Epithelial cell of prostate (primary cell): ENCODE measurements around the gene LRCH1.

Source experiments
- DNase-seq: peaks from one replicate; pipeline ENCODE4 v3.0.0-alpha.2; 2011; ENCODE audit warnings: low read depth, low spot score
- H3K27ac ChIP-seq: fragments of 450-650 bp; 2 replicates; pipeline ENCODE4 v1.5.1; 2017; ENCODE audit warnings: mild to moderate bottlenecking

Gene LRCH1

DNA sequence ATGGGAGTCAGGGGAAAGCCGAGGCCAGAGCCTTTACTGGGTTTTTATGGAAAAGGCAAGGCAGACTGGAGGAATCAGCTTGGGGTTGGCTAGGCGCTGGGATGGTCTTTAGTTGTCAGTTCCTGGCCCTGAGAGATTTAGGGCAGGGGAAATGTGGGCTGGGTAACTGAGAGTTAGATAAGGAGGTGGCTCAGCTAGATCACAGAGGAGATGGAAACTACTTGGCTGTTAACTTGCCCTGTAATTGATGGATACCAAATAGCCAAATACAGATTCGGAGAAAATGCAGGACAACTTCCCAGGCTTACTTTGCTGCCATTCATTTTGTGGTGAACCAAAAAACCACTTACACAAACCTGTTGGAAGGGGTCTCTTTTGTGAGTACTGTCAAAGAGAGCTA is 54.0 kb downstream of the LRCH1 start:
- peak overlapping the region; percentile 54 for H3K27ac ChIP-seq
- DNase-seq, result no peak

DNA sequence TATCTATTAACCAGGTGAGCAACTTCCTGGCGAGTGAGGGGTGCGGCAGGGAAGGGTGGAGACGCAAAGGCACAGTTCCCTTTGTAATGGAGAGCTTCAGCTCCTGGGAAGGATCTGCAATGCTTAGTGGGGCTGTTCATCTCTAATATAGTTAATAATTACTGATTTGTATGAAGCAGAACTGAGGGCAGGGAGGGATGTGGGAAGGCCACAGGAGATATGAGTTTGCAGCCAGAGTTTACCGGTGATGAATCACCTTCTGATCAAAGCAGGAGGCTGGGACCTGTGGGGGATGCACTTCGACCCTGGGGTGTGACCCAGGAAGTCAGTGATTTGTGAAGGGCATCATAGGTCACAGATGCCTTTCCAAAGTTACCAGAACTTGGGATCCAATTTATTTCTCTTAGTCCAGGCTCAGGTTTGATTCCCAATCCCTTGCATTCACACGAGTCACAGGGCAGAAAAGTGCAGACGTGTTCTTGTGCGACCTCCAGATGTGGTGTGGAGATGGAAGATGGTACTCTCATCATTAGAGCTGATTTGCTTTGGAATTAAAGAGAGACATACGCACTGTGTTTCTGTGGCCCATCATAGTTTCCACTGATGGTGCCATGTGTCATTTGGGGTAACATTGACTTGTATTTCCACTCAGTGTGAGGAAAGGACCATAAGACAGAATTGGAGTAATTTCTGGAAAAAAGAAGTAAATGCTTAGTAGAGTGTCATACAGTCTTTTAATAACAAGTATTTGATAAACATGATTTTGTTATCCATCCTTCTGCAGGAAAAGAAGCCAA is 55.0 kb downstream of the LRCH1 start:
- H3K27ac ChIP-seq, result peak overlapping the region; percentile 54
- DNase-seq, result no peak

DNA sequence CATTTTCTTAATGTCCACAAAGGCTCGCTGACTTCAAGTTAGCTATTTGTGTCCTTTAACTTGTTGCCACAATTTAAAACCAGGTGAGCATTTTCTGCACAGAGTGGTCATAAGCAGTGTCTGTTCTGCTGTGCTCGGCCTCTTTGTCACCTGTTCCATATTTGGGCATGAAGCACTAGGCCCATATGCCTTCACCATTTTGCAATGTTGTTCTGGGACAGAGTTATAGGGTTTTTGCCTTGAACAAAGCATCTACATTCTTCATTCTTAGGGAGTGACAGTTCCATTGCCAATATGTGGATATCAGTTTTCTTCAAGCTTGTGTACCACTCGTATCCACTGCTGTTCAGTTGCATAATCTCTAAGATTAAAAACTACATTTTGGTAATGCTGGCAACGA is 56.1 kb downstream of the LRCH1 start:
- H3K27ac ChIP-seq, result no peak overlapping the region
- no peak for DNase-seq

DNA sequence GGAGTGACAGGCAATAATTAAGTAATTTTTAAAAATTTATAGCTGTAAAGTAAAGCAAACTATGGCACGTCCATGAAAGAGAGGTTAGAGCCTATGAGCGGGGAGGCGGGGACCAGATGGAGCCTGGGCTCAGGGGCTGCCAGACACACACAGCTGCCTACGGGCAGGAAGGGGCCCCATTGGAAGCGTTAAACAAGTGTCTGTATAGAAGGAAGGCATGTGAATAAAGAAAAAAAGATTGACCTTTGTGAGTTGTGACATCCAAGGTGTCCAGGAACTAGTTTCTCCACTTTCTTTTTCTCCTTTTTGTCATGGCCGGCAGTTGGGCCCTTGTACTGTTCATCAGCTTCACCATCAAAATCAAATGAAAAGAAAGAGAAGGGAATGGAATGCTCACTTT is 56.8 kb downstream of the LRCH1 start:
- H3K27ac ChIP-seq, result no peak overlapping the region
- DNase-seq, result no peak

DNA sequence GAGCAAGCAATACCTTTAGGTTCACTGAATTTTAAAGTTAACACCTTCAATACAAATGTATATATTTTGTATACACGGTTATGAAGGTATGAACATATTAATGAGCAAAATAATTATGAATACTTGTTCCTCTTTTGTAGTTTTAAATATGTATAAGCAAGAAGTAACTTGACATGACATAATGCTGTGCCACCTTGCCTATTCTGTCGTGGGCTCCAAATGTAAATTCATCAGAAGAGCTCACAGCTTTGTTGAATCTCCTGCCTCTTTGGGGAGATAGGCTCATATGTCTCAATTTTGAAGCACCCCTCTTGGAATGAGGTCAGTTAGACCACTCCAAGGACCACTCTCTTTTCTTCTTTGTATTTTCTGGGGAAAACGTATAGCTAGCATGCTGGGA is 59.3 kb downstream of the LRCH1 start:
- DNase-seq, result no peak
- no peak overlapping the region for H3K27ac ChIP-seq

DNA sequence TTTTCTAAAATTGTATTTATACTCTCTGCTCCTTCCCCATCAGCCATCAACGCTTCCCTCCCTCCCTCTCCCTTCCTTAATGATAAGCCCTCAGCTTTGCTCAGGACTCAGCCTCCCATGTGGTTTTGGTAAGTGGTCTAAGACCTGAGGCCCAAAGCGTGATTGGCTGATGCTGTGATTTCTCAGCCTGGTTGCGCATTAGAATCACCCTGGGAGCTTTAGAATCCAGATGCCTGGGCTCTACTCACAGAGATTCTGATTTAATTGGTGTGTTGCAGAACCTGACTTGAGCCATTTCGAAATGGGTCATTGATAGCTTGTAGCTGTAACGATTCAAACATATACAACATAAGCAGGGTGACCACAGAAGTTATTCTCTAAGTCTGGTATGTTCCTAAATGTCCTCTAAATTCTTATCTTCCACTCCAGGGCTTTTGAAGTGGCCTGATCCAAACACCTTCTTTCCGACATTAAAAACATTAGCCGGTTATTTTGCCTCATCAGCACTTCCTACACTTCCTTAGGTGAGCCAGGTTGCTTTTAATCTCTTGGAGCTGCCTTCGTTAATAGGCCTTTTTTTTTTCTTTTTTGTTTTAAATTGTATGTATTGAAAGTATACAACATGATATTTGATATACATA is 60.6 kb downstream of the LRCH1 start:
- DNase-seq, result no peak
- no peak overlapping the region for H3K27ac ChIP-seq

DNA sequence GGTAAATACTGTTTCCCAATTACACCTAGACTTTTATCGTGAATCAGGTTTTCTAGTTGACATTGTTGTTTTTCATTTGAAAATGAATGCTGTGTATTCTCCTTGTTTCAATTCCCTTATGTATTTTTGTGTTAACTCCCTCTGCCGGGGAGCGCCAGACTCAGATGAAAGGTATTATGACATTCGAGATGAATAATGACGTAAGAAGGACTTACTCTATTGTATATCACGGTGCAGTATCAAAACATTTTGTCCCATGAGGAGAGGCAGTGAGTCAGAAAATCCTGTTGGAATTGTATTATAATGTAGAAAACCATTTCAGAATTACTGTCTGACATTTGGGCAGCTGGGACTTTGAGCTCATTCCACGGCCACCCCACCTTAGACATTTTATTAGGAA is 61.6 kb downstream of the LRCH1 start:
- DNase-seq, result no peak
- H3K27ac ChIP-seq, result no peak overlapping the region

DNA sequence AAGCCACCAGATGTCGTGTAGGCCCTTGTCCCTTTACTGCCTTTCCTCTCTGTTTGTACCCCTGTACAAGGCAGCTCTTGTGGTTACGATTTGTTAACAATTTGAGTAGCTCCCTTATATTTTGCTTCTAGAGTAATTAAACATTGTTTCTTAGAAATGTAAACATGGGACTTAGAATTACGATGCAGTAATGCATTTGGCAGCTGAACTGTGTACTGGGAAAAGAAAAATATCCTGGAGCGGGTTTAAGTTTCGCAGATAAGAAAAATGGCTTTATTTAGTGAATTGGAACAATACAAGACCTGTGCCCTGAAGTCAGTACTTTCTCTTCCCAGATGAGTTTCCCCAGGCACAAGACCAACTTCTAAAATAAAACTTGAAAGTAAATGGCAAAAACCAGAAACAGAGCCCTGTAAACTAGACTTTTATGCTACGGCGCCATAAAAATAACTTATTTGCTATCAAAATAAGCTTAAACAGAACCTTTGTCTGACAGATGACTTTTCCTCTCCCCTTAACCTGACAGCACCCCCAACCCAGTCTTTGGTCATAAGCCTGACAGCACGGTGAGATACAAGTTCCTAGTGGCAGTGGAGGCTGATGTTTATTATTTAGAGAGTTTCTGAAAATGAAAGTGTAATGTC is 63.0 kb downstream of the LRCH1 start:
- no peak overlapping the region for H3K27ac ChIP-seq
- DNase-seq, result no peak

DNA sequence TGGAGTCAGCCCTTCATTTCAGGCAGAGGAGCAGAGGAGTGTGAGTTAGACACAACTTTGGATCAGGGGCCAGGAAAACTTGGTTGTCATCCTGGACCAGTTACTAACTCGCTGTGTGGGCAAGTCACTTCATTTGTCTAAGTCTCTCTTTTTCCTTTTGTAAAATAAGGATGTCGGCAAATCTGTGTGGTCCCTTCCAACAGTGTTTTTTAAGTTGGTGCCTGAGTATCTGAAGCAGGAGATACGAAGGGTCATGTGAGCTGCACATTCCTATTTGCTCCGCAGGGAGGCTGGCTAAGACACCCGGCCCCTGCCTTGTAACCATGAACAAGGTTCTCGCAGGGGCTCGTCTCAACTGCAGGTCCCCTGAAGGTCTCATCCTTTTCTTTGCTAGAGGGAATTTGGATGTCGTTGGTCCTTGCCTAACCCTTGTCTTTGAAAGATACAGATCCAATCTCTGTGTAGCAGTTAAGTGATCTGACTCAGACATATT is 64.3 kb downstream of the LRCH1 start:
- H3K27ac ChIP-seq, result no peak overlapping the region
- no peak for DNase-seq

DNA sequence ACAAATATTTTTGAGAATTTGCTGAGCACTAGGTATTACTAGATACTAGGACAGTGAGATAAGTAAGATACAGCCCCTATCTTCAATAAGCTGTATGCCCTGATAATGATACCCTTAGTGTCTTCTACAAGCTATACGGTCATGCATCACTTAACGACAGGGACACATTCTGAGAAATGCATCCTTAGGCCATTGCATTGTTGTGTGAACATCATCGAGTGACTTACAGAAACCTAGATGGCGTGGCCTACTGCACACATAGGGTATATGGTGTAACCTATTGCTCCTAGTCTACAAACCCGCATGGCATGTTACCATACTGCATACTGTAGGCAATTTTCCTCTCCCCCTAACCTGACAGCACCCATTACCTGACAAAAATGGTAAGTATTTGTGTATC is 64.9 kb downstream of the LRCH1 start:
- H3K27ac ChIP-seq, result no peak overlapping the region
- DNase-seq, result no peak

DNA sequence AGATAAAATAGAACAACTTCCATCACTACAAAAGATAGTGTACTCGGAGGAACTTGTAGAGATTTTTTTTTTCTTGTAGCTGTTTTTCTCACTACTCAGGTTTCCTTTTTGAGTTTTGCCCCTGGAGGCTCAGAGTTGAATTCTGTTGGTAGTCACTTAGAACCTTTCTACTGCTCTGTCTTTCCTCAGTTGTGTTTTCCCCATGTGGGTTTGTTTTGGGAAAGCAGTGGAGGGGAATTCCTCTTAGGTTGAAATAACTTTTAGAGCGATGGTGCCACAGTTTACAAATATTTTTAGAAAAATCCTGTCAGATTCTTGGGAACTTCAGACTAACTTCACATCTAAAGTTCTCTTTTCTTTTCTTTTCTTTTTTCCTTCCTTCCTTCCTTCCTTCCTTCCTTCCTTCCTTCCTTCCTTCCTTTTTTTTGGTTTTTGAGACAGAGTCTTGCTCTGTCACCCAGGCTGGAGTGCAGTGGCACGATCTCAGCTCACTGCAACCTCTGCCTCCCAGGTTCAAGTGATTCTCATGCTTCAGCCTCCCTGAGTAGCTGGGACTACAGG is 65.8 kb downstream of the LRCH1 start:
- H3K27ac ChIP-seq, result no peak overlapping the region
- DNase-seq, result no peak

DNA sequence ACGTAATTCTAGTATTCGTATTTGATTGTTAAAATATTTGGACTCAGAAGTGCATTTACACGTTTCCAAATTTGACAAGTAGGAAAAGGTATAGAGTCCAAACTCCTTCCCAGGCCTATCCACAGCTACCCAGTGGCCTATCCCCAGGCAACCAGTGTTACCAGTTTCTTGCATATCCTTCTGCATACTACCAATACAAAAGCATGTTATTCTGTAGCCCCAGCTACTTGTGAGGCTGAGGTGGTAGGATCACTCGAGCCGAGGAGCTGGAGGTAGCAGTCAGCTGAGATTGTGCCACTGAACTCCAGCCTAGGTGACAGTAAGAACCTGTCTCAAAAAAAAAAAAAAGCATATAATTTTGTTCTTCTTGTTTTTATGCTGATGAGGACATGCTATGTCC is 67.1 kb downstream of the LRCH1 start:
- no peak for DNase-seq
- H3K27ac ChIP-seq, result no peak overlapping the region

DNA sequence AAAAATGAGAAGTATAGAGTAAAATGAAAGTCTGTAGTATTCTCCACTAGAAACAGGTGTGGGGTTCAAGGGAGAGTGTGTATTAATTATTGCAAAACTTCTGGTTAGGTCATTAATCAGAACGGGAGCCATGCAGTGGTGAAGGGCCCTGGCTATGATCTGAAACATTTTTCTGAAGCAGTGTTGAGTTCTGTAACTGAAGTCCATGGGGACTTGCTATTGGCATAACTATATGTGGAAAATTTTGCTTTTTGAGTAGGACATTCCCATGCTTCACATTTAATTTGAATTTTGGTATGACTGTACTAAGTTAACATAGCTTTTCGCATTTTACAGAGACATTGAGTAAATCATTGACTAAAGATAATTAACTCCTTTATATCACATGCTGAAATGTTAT is 67.5 kb downstream of the LRCH1 start:
- no peak overlapping the region for H3K27ac ChIP-seq
- DNase-seq, result no peak

DNA sequence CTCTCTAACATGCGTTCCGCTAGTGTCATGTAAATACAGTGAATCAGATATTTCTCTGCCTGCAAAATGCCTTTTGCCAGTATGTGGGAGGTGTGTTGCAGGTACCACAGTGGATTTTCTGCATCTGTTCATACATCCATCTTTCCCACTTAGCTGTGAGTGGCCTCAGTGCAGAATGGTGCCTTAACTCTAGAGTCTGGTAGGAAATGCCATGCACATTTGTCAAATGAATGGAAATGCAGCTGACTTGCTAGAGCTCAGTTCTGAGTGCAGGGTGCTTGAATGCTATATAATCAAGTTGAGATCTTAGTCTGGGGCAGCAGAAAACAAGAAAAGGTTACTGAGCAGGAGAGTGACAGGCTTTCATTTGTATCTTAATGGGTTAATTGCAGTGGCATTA is 68.2 kb downstream of the LRCH1 start:
- H3K27ac ChIP-seq, result no peak overlapping the region
- no peak for DNase-seq

DNA sequence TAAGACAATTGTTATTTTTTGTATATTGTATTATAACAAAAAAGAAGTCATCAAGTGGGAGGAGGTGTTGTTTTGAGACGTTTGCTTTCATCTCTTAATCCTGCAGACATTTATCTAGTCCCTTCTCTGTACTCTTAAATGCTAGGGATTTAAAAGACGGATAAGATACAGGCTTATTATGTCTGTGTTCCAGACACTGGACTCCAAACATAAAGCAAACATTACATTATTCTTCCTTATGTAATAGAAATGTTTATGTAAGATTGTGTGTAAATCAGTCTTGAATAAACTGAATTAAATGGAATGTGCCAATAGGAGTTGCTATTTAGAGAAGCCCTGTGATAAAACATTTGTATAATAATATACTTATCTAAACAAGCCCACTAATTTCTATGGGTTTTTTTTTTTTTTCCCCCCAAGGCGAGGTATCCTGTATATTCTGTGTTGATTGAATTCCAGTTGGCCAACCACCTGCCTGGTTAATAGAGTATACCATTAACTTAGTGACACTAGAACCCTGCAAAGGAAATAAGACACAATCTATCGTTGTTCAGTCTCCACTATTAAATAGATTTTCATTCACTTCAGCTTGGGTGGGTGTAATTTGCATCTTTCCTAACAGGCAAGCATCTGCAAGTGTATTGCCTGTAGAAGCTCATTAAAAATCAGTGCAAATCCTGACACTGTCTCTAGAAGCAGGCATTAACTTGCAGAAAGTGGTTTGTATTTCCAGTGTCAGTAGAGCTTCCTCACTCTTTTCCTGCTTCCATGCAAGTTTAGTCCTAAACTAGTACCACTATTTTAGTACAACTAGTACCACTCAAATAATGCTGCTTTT is 69.0 kb downstream of the LRCH1 start:
- H3K27ac ChIP-seq, result no peak overlapping the region
- no peak for DNase-seq

DNA sequence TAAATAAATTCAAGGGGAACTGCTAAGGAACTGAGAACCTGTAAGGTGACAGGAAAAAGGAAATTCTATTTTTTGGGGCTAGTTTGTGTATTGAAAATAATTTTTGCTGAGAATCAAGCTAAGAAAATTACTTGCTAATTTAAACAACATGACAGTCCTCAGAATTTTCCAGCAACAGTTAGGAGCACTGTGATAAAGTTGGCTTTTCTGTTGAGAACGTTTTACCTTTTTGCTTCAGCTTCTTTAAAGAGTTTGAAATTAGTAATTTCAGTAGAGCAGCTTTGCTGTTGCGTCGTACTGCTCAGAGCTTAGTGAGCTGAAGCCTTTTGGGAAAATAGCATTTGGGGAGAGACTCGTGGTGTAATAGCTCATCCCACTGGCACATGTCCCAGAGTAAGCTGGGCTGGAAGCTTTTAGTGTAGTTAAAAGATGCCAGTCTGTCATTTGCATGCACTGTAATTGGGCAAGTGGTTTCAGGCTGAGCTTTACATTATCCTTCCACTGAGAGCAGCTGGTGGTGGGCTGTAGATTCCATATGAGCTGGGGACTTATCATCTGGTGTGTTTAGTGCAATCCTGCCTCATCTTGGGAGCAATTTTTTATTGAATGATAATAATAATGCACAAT is 69.8 kb downstream of the LRCH1 start:
- no peak for DNase-seq

DNA sequence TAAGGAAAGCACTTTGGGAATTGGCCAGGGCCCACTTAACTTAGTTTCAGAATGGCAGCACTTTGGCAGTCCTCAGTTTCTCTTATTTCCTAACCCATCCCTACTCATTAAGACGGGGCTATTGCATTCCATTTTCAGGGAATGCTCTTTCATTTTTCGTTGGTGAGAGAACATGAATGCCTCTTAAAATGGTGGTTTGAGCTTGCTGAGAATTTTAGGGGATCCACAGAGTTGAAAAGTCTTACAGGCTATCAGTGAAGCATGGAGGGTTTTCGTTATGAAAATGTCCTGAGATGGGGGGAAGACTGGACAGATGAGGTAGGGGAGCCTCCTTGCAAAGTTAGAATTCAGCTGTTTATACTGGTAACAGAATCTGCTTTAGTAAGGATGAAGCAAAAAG is 71.4 kb downstream of the LRCH1 start:
- H3K27ac ChIP-seq, result no peak overlapping the region
- DNase-seq, result no peak

More for the DNA sequence above, 69.8 kb downstream of the LRCH1 start:
- no peak overlapping the region for H3K27ac ChIP-seq

DNA sequence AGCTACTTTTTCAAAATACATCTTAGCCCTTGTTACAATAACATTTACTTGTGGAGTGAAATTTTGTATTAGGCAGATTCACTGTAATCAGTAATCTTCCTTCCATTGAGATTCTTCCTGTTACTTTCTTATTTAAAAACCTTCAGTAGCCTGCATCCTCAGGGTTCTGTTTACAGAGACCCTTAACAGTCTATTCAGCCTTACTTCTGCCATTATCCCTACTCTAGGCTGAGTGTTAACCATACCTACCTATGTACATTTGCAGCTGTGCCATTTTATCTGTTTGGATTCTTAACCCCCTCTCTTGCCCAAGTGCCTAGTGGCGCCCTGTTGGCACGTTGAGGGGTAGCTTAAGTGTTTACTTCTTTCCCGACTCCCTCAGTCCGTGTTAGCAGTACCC is 71.9 kb downstream of the LRCH1 start:
- H3K27ac ChIP-seq, result no peak overlapping the region
- no peak for DNase-seq

DNA sequence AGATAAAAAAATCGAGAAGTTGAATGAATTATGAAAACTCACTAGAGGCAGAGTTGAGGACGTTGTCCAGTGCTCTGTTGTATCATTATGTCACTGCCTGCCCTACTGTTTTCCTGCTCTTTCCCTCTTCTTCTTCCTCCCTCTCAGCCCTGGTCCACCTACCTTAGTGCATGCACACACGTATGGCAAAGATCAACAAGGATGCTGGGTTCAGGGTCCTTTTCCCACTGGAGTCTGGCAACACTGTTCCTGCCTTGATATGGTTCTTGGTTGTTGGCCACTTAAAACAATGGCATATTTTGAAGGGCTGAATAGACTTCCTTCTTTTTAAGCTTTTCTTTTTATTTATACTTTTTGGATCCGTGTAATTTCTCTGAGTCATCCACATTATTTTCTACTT is 74.5 kb downstream of the LRCH1 start:
- no peak for DNase-seq
- no peak overlapping the region for H3K27ac ChIP-seq
